Neutrophil (primary cell): Measurements from ENCODE around the gene PAH.

Experiments used
- H3K27ac ChIP-seq: fragments of 200-600 bp; sonication (generic); 2 replicates; pipeline ENCODE4 v1.5.1; 2016; ENCODE audit warnings: mild to moderate bottlenecking, moderate library complexity
- H3K27me3 ChIP-seq: fragments of 200-600 bp; sonication (generic); 2 replicates; pipeline ENCODE4 v1.6.0; 2016; ENCODE audit warnings: mild to moderate bottlenecking
- H3K36me3 ChIP-seq: fragments of 200-600 bp; sonication (generic); 2 replicates; pipeline ENCODE4 v1.5.1; 2017
- H3K4me1 ChIP-seq, 2 experiments: fragments of 200-600 bp in 1 of 2; sonication (generic) in 1 of 2; 1 replicate in 1 of 2; 2 replicates in 1 of 2; pipeline versions ENCODE4 v1.5.1 to v1.6.1; 2013 to 2016; ENCODE audit warnings: low read depth in 1 of 2, low read length in 1 of 2, mild to moderate bottlenecking in 1 of 2, moderate library complexity in 1 of 2; ENCODE audit not compliant: control insufficient read depth in 1 of 2, insufficient read depth in 1 of 2
- H3K4me3 ChIP-seq, 2 experiments: fragments of 200-600 bp in 1 of 2; sonication (generic) in 1 of 2; 1 replicate in 1 of 2; 2 replicates in 1 of 2; pipeline ENCODE4 v1.5.1; 2013 to 2016; ENCODE audit warnings: low read depth in 1 of 2, low read length in 1 of 2, mild to moderate bottlenecking in 1 of 2, moderate library complexity in 1 of 2
- H3K9me3 ChIP-seq: fragments of 200-600 bp; sonication (generic); 2 replicates; pipeline ENCODE4 v1.5.1; 2016
- TF ChIP-seq, protein P1 (sequence below): fragments of 200-600 bp; sonication (generic); IDR thresholded peaks from 2 replicates; pipeline ENCODE4 v1.5.1; 2016; ENCODE audit warnings: antibody characterized with exemption

Gene PAH

DNA sequence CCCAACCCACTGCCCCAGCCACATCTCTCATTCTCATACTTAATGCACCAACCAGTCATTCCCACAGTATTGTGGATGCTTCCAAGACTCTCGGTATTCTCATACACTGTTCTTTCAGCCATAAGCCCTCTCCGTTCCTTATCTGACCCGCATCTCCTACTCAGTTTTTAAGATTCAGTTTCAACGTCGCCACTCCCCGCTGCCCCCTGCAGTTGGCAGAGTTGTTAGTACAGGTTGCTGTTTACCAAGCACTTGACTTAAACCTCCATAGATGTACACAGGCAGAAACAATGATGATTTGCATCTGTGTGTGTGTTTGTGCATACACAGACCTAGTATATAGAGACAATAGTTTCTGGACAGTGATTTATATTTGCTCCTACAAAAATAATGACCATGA, 40.2 kb downstream of the PAH start:
- H3K36me3 ChIP-seq, result no peaks in the 10 kb centered on the region
- H3K4me1 ChIP-seq, result no peaks in the 10 kb centered on the region
- H3K4me3 ChIP-seq, result no peak overlapping the region
- TF ChIP-seq, protein P1, sequence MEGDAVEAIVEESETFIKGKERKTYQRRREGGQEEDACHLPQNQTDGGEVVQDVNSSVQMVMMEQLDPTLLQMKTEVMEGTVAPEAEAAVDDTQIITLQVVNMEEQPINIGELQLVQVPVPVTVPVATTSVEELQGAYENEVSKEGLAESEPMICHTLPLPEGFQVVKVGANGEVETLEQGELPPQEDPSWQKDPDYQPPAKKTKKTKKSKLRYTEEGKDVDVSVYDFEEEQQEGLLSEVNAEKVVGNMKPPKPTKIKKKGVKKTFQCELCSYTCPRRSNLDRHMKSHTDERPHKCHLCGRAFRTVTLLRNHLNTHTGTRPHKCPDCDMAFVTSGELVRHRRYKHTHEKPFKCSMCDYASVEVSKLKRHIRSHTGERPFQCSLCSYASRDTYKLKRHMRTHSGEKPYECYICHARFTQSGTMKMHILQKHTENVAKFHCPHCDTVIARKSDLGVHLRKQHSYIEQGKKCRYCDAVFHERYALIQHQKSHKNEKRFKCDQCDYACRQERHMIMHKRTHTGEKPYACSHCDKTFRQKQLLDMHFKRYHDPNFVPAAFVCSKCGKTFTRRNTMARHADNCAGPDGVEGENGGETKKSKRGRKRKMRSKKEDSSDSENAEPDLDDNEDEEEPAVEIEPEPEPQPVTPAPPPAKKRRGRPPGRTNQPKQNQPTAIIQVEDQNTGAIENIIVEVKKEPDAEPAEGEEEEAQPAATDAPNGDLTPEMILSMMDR, result no peak
- H3K9me3 ChIP-seq, result no peaks in the 10 kb centered on the region
- H3K27ac ChIP-seq, result no peak overlapping the region
- no peaks in the 10 kb centered on the region for H3K27me3 ChIP-seq

DNA sequence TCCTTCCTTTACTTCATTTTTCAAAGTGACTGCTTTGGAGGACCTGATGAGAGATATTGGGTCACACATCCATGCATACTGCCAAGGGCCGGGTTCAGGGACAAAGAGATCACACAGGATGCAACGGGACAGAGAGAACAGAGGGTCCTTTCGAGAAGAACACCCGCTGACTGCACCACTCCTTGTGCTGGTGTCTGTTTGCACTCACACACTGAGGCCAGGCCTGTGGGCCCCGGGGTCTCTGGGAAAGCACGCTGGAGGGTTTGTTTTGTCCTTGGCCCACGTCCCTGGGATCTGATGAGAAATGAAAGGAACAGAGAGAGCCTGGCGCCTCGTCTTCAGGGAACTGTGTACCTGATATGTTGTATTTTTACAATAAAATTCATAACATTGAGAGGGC, 42.2 kb downstream of the PAH start:
- Histone ChIP-seq H3K27me3 (no peaks in the 10 kb centered on the region), H3K9me3 (no peaks in the 10 kb centered on the region), H3K27ac (no peak overlapping the region), H3K4me3 (no peak overlapping the region), H3K36me3 (no peaks in the 10 kb centered on the region), H3K4me1 (no peaks in the 10 kb centered on the region)
- TF ChIP-seq, protein P1, result no peak

DNA sequence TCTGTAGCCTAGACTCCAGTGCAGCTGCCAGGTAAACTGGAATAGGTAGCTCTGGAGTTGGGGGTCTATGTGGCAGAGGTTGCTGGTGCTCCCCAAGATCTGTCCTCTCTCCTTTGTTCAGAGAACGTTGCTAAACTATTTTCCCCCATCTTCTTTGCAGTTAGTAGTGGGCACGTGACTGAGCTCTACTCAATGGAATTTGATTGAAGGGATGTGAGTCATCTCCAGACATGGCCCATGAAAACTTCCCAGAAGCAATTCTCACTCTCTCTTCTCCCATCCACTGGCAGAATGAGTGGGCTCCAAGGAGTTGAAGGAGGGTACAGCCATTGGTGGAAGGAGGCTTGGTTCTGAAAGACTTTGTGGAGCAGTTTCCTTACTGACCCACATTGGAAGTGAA, 44.0 kb downstream of the PAH start:
- no peak overlapping the region for H3K4me3 ChIP-seq
- TF ChIP-seq, protein P1, result no peak
- H3K27ac ChIP-seq, result no peak overlapping the region
- no peaks in the 10 kb centered on the region for H3K4me1 ChIP-seq
- no peaks in the 10 kb centered on the region for H3K27me3 ChIP-seq
- no peaks in the 10 kb centered on the region for H3K36me3 ChIP-seq
- H3K9me3 ChIP-seq, result no peaks in the 10 kb centered on the region

DNA sequence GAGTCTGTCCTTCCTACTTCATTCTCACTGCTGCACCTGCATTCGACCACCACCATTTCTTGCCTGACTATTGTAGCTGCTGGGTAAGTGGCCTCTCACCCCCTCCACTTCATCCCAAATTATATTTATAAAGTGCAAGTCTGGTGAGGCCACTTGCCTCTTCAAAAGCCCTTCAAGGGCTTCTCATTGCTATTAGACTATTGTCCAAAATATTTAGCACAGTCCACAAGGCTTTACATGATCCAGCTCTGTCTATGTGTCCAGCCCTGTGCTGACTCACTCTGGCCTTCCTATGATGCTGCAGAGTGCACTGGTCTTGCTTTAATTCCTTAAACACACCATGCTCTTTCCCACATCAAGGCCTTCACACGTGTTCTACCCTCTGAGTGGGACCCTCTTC, 46.0 kb downstream of the PAH start:
- no peaks in the 10 kb centered on the region for H3K9me3 ChIP-seq
- H3K27me3 ChIP-seq, result no peaks in the 10 kb centered on the region
- no peaks in the 10 kb centered on the region for H3K36me3 ChIP-seq
- TF ChIP-seq, protein P1, result no peak
- no peak overlapping the region for H3K4me3 ChIP-seq
- H3K4me1 ChIP-seq, result no peaks in the 10 kb centered on the region
- no peak overlapping the region for H3K27ac ChIP-seq

DNA sequence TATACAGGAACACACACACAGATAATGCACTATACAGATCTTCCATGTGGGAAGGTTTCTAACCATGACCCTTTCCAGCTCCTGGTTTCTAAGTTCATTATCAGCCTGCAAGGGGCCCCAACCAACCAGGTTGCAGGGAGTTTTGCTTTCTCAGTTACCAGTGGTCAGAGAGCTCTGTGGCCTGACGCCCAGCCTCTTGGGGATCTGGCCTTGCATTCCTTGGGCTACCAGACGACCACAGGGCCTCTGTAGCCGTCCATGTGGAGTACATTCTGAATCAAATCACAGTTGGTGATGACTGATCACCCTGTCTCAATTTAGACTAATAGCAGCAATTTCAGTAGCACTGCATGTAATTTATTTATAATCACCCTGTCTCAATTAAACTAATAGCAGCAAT, 47.5 kb downstream of the PAH start:
- Histone ChIP-seq H3K4me3 (no peak overlapping the region), H3K4me1 (no peaks in the 10 kb centered on the region), H3K27ac (no peak overlapping the region), H3K27me3 (no peaks in the 10 kb centered on the region), H3K36me3 (no peaks in the 10 kb centered on the region), H3K9me3 (no peaks in the 10 kb centered on the region)
- TF ChIP-seq, protein P1, result no peak
